ENCODE results near the gene PHACTR1. TPM values are rescaled to one million over a fixed set of nuclear protein-coding genes. Genes with fewer than 3 reads are reported as not detected.

Gene PHACTR1
- total RNA-seq, 4 donors from 2014 or later, result 2.0 to 8.3 (median 4.5) TPM

DNA sequence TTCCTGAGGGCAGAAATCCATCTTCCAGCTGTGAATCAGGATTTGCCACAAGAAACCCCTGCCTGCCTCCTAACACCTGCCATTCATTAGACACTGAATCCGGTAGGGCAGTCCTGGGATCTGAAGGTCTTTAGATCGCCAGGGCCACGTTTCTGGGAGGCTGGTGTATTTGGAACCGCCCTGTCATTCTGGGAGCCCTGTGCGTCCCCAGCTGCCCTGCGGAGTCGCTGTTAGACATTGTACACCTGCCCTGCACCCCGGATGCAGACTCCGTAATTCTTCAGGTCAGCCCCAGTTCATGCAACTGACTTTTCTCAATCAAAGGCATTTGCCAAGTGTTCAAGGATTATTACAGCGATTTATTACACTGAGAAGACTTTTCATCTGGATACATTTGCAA is 418.6 kb downstream of the PHACTR1 start:
- no peaks in the 10 kb centered on the region for H3K4me1 ChIP-seq
- no peak for DNase-seq
- H3K27ac ChIP-seq, result no peak overlapping the region
- intact Hi-C loops (cut with DNase I; ENCODE audit: low total_unique reads), result no loop called here
- no peaks in the 10 kb centered on the region for H3K27me3 ChIP-seq
- H3K4me3 ChIP-seq, result no peak overlapping the region
- TF ChIP-seq, protein P1, sequence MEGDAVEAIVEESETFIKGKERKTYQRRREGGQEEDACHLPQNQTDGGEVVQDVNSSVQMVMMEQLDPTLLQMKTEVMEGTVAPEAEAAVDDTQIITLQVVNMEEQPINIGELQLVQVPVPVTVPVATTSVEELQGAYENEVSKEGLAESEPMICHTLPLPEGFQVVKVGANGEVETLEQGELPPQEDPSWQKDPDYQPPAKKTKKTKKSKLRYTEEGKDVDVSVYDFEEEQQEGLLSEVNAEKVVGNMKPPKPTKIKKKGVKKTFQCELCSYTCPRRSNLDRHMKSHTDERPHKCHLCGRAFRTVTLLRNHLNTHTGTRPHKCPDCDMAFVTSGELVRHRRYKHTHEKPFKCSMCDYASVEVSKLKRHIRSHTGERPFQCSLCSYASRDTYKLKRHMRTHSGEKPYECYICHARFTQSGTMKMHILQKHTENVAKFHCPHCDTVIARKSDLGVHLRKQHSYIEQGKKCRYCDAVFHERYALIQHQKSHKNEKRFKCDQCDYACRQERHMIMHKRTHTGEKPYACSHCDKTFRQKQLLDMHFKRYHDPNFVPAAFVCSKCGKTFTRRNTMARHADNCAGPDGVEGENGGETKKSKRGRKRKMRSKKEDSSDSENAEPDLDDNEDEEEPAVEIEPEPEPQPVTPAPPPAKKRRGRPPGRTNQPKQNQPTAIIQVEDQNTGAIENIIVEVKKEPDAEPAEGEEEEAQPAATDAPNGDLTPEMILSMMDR (IDR thresholded peaks at IDR 0.05), result no peak
- no peak for TF ChIP-seq POLR2A (IDR thresholded peaks at IDR 0.05)
- H3K9me3 ChIP-seq, result no peaks in the 10 kb centered on the region
- H3K36me3 ChIP-seq, result no peaks in the 10 kb centered on the region

DNA sequence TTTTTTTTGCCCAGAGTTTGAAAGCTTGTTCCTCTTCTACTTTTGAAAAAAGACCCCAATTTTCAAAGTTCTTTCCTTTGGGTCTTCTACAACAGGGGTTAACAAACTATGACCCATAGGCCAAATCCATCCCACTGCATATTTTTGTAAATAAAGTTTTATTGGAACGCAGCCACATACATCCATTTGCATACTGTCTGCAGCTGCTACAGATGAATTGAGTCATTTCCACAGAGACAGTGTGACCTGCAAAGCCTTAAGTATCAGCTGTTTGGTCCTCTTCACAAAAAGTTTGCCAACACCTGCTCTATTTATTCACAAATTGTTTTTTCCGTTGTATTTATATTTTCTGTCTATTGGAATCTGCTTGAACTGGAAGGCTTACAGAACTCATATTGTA is 422.6 kb downstream of the PHACTR1 start:
- intact Hi-C loops (cut with DNase I; ENCODE audit: low total_unique reads), result no loop called here
- TF ChIP-seq POLR2A (IDR thresholded peaks at IDR 0.05), result no peak
- TF ChIP-seq, protein P1 (IDR thresholded peaks at IDR 0.05), result no peak
- no peaks in the 10 kb centered on the region for H3K27me3 ChIP-seq
- no peak overlapping the region for H3K4me3 ChIP-seq
- H3K27ac ChIP-seq, result no peak overlapping the region
- H3K4me1 ChIP-seq, result no peaks in the 10 kb centered on the region
- H3K36me3 ChIP-seq, result no peaks in the 10 kb centered on the region
- no peaks in the 10 kb centered on the region for H3K9me3 ChIP-seq
- no peak for DNase-seq

DNA sequence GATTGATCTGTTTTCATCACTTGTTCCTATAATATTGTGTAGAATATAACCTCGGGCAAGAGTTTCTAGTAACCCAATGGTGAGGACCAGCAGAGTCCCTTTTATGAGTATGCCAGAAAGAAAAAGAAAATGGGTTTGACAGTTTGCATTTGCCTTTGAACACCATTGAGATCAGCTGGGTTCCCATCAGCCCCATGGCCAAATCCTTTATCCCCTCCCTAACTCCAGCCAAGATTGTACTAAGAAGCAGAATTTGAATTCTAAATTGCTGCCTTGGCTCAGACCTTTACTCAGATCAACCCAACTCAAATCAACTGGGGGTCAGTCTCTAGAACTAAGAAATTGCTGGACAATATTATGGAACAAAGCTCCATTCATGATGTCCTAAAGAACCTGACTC is 424.4 kb downstream of the PHACTR1 start:
- no peaks in the 10 kb centered on the region for H3K9me3 ChIP-seq
- intact Hi-C loops (cut with DNase I; ENCODE audit: low total_unique reads), result no loop called here
- no peaks in the 10 kb centered on the region for H3K36me3 ChIP-seq
- TF ChIP-seq, protein P1 (IDR thresholded peaks at IDR 0.05), result no peak
- no peak for TF ChIP-seq POLR2A (IDR thresholded peaks at IDR 0.05)
- no peak for DNase-seq
- H3K4me3 ChIP-seq, result no peak overlapping the region
- no peak overlapping the region for H3K27ac ChIP-seq
- no peaks in the 10 kb centered on the region for H3K27me3 ChIP-seq
- H3K4me1 ChIP-seq, result no peaks in the 10 kb centered on the region

DNA sequence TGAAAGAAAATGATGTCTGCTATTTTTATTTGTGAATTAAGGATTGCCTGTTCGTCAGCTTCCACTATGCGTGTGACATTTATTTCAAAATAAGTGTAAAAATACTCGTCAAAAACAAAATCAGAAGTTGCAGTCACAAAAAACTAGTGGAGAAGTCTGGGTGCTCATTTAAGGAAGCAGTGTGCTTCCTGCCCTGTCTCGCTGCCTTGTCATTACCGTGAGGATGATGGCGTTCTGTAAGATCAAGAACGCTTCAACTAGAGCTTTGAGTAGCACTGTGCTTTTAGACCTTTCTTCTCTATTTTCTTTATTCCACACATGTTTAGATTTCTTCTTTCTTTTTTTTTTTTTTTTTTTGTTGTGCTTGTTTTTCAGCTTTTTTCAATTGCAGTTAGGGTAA is 424.8 kb downstream of the PHACTR1 start:
- H3K36me3 ChIP-seq, result no peaks in the 10 kb centered on the region
- H3K4me3 ChIP-seq, result no peak overlapping the region
- H3K9me3 ChIP-seq, result no peaks in the 10 kb centered on the region
- no peak overlapping the region for H3K27ac ChIP-seq
- no peaks in the 10 kb centered on the region for H3K4me1 ChIP-seq
- H3K27me3 ChIP-seq, result no peaks in the 10 kb centered on the region
- intact Hi-C loops (cut with DNase I; ENCODE audit: low total_unique reads), result no loop called here
- no peak for DNase-seq
- TF ChIP-seq, protein P1 (IDR thresholded peaks at IDR 0.05), result no peak

DNA sequence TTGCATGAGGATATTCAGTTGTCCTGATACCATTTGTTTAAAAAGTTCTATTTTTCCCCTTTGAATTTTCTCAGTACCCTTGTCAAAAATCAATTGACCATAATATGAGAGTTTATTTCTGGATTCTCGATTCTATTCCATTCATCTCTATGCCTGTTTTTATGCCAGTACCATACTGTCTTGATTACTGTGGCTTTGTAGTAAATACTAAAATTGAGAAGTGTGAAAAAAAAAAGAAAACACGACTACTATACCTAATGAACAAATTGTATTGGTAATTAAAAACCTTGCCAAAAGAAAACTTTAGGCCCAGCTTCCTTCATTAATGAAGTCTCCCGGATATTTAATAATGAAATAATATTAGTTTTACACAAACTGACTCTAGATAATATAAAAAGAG is 426.0 kb downstream of the PHACTR1 start:
- no peaks in the 10 kb centered on the region for H3K27me3 ChIP-seq
- intact Hi-C loops (cut with DNase I; ENCODE audit: low total_unique reads), result no loop called here
- H3K27ac ChIP-seq, result no peak overlapping the region
- no peaks in the 10 kb centered on the region for H3K9me3 ChIP-seq
- no peak for TF ChIP-seq POLR2A (IDR thresholded peaks at IDR 0.05)
- TF ChIP-seq, protein P1 (IDR thresholded peaks at IDR 0.05), result no peak
- H3K4me1 ChIP-seq, result no peaks in the 10 kb centered on the region
- no peak overlapping the region for H3K4me3 ChIP-seq
- H3K36me3 ChIP-seq, result no peaks in the 10 kb centered on the region
- DNase-seq, result no peak
